ENCODE results near the gene EPHA4.

Gene EPHA4

GRCh38 chr2:221428896-221429295 lies 143.2 kb downstream of the EPHA4 start:
- POLR2A ChIA-PET: no interaction called here
- no peak for DNase-seq (ENCODE audit: low read depth, low spot score)

GRCh38 chr2:221426929-221427328 lies 145.2 kb downstream of the EPHA4 start:
- POLR2A ChIA-PET: no interaction called here

More at GRCh38 chr2:221428896-221429295, 143.2 kb downstream of the EPHA4 start:
- no peak overlapping the region for H3K4me3 ChIP-seq (ENCODE audit: low read depth, low read length)
- no peak for TF ChIP-seq CTCF (IDR thresholded peaks at IDR 0.05; ENCODE audit: insufficient read depth, low read length, missing control alignments)
- CTCF ChIA-PET: no interaction called here

DNA sequence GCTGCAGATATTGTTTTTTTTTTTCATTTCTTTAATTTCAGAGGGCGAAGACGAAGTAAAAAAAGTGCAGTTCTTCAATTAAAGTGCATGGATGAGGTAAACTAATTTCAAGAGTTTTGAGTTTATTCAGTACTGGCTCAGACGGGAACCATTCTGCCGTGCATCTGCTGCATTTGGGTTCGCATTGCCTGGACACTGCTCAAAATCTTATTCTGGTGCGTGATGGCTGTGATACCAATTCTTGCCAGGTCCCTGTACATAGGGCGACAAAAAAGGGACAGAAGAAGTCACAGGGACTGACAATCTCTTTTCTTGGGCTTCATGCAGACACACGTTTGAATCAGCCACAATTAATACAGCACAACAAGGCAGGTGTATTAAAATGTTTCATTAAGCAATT lies 146.2 kb downstream of the EPHA4 start:
- CTCF ChIA-PET: no interaction called here
- POLR2A ChIA-PET: no interaction called here
- TF ChIP-seq CTCF (IDR thresholded peaks at IDR 0.05; ENCODE audit: insufficient read depth, low read length, missing control alignments): no peak
- no peak overlapping the region for H3K4me3 ChIP-seq (ENCODE audit: low read depth, low read length)
- no peak for DNase-seq (ENCODE audit: low read depth, low spot score)

More at GRCh38 chr2:221426929-221427328, 145.2 kb downstream of the EPHA4 start:
- CTCF ChIA-PET: no interaction called here
- H3K4me3 ChIP-seq (ENCODE audit: low read depth, low read length): no peak overlapping the region
- TF ChIP-seq CTCF (IDR thresholded peaks at IDR 0.05; ENCODE audit: insufficient read depth, low read length, missing control alignments): no peak
- DNase-seq (ENCODE audit: low read depth, low spot score): no peak

- no peak for TF ChIP-seq CTCF (IDR thresholded peaks at IDR 0.05; ENCODE audit: insufficient read depth, low read length, missing control alignments)
- no peak for DNase-seq (ENCODE audit: low read depth, low spot score)
- no peak overlapping the region for H3K4me3 ChIP-seq (ENCODE audit: low read depth, low read length)
- POLR2A ChIA-PET: no interaction called here
- CTCF ChIA-PET: no interaction called here
Measured at GRCh38 chr2:221425353-221425752, 146.8 kb downstream of the EPHA4 start.

DNA sequence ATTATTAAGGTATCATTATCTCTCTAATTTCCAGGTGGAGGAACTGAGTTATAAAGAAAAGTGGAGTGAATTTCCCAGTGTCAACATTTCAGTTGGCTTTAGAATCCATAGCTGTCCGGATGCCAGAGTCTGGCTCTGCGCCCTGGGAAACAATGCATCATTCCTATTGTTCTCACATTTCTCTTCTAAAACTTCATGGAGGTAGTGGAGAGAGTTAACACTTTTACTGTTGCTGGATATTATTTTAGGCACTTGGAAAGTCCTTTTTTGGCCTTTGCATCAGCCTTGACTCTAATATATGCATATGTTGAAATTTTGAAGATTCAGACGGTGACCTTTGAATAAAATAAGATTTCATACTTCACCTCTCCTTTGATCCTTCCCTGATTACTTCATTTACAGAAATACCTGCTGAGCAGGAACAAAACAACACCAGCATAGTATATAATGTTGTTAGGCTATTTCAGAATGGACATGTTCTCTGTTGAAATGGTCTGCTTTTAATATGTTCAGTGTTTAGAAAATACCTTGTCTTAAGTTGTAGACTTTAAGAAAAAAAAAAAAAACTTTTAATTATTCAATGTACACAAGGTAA lies 148.8 kb downstream of the EPHA4 start:
- H3K4me3 ChIP-seq (ENCODE audit: low read depth, low read length): no peak overlapping the region
- no peak for DNase-seq (ENCODE audit: low read depth, low spot score)
- CTCF ChIA-PET: no interaction called here
- no peak for TF ChIP-seq CTCF (IDR thresholded peaks at IDR 0.05; ENCODE audit: insufficient read depth, low read length, missing control alignments)
- POLR2A ChIA-PET: no interaction called here

DNA sequence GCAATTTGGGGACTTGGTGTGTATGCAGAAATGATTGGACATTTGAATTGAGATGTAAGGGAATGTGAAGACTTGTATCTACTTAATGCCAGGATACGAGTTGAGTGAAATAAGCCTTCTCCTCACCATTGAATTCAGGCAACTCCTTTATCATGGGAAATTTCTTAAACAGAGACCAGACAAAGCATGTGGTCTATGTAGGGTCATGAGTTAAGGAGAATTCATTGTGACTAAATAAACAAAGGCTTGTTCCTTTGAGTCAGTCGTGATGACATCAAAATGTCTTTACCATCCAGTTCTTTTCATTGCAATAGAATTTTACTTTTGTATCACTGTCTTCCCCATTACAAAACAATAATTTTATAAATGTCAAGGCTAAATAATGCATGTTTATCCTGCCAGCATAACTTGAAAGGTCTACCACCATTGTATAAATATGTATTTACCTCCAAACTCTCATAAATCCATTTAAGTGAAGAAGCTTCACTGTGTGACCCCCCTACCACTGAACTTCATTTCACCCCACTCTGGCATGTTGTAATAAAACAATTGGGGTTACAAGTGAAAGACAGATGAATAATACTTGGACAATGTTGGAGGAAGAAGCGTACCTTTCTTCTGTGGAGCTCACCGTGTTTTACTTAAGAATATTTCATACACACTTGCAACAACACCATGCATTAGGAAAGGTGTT lies 149.4 kb downstream of the EPHA4 start:
- no peak for TF ChIP-seq CTCF (IDR thresholded peaks at IDR 0.05; ENCODE audit: insufficient read depth, low read length, missing control alignments)
- no peak overlapping the region for H3K4me3 ChIP-seq (ENCODE audit: low read depth, low read length)
- ChIA-PET POLR2A (no interaction called here), CTCF (no interaction called here)
- no peak for DNase-seq (ENCODE audit: low read depth, low spot score)
